Stimulated activated CD4-positive, alpha-beta T cell treated with anti-CD3 and anti-CD28 coated beads, Interleukin-12 subunit alpha, Interleukin-12 subunit beta, amount 100 ng/mL, for 4 hours (primary cell): ENCODE data around the gene TLR6.
"Not testable (repeated sequence)": the region's sequence is repeated elsewhere in the genome, so short reads cannot be mapped to it uniquely, and the experiment has no call there.

Experiments used
- DNase-seq: peaks from one replicate; pipeline ENCODE4 v3.0.0-alpha.2; 2020

The TLR6 gene

DNA sequence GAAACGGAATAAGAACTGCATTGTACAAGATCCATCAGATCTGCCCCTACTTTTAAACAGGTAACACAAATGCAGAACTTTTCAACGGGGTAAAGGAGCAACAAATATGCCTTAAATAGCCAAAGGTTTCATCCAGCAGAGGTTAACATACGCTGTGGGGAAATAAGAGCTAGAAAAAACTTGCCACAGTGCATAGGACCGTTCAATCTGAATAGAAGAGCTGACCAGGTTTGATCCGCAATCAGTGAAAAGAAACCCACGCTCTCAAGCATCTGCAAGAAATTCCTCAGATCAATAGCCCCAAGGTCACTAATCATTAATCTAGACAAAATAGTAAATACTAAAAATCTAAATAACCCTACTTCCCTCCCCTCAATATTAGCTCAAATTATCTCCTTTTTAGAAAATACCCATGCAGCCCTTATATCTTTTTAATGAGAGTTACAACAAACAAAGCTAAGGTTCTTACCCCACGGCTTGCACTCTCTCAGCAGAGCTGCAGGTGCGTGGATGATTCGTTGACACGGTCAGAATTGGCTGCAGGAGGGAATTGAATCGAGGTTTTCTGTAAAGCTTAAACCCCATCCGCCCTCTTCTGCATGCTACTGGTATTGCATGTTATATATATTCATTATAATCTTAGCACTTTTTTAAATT is 74.0 kb downstream of the TLR6 start, which contains the start of gene TLR10:
TSS of gene TLR10 (minus strand) at position 539 of the 657 bp plus-strand sequence. CDS start 7,400 bp downstream, outside the sequence.
- DNase-seq = peak; percentile 16

DNA sequence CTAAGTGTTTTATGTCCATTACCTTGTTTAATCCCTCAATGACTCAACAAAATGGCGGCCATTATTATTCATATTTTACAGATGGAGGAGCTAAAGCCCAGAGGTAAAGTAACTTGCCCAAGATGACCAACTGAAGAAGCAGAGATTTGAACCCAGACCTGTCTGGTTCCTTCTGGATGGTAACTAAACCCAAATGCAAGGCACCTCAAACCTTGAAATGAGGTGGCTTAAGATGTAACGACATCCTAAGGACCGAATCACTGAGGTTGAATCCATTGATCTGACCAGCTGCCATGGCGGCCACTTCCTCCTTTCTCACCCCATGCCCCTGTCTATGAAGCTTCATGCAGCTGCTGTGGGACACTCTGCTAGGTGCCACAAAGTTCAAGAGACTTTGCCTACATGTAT is 74.8 kb downstream of the TLR6 start:
- no peak for DNase-seq

GRCh38 chr4:38780833-38781484 is 75.7 kb downstream of the TLR6 start:
- DNase-seq = no peak

GRCh38 chr4:38779790-38780189 is 76.8 kb downstream of the TLR6 start:
- no peak for DNase-seq

- not testable (repeated sequence) for DNase-seq
These were observed 78.7 kb downstream of the TLR6 start for GRCh38 chr4:38777925-38778324.

GRCh38 chr4:38775326-38775725 is 81.3 kb downstream of the TLR6 start:
- DNase-seq = no peak

- DNase-seq = no peak
These were observed 82.2 kb downstream of the TLR6 start for GRCh38 chr4:38774181-38774955.
